SHP77 treated with DMSO at 0.1 percent for 48 hours (cell line): Measurements from ENCODE around the gene PCNX2.
A peak's percentile ranks its signal among the peaks of the same experiment; 100 is the strongest.
"Not testable (repeated sequence)": the region's sequence is repeated elsewhere in the genome, so short reads cannot be mapped to it uniquely, and the experiment has no call there.

Source experiments
- DNase-seq: peaks from one replicate; lab custom pipeline; 2025; lab: John Stamatoyannopoulos, UW

PCNX2 gene

GRCh38 chr1:233010146-233010545 lies 285.4 kb downstream of the PCNX2 start:
- no peak for DNase-seq

DNA sequence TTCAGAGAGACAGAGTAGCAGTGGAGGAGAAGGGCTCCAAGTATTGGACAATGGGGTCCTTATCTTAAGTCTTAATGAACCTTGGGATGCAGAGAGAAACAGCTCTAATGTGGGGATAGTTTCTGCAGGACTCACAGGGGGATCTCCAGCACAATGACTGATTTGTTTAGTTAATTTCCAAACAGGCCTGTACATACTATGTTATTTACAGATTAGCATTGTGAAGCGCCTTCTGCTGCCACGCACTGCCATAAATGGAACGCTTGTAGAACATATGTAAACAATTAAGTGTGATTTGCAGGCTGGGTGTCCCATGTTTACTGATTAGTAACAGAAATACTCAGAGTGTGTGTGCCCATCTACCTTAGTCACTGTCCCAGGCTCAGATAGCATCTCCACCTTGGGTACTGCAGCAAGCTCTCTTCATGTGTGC lies 289.0 kb downstream of the PCNX2 start:
- peak; percentile 7 for DNase-seq

DNA sequence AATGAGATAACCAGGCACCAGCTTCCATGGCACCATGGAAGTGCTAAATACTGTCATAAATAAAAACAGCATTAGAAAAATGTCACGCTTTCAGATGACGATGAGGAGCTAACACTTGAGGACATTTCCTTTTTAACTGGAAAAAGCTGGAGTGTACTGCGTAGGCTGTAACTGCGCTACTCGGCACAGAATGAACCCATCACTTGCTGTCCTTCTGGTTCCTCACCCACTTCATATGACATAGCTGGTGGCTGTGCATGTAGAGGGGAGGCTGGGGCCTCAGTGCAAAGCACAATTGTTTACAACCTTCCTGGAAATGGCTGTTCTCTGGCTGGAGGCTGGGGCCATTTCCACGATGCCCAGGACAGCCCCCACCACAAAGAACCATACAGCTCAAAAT lies 289.4 kb downstream of the PCNX2 start:
- DNase-seq, result no peak

DNA sequence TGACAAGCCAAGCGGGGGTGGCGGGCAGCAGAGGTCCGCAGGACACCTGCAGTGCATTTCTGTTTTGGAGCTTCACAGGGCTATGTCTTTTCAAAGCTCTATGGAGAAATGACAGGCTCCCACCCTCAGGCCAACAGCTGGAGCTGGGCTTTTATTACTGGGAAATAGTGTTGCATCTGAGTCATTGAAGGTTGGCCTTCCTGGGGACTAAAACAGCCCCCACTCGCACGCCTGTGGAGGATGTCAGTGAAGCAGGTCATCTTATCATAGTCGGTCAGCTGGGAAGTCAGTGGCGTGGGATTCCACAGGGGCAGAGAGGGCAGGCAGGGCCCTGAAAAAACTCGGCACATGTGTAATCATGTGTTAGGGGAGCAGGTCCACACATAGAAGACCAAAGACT lies 289.8 kb downstream of the PCNX2 start:
- peak; percentile 48 for DNase-seq

DNA sequence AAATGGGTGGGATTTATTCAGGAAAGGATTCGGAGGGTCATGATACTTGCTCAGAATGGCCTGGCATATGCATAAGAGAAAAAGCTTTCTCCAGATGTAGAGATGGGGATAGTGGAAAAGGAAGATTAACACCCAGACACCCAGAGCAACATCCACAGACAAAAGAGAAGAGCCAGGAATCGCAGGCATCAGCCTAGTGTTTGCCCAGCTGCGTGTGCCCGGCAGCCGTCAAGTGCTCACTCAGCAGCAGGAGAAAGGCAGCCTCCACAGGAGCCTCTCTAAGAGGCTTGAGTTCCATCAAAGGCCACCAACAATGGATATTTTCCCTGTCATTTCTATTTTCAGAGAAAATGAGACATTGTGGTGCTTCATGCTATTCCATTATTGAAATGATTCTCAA lies 290.4 kb downstream of the PCNX2 start:
- DNase-seq, result peak; percentile 89

DNA sequence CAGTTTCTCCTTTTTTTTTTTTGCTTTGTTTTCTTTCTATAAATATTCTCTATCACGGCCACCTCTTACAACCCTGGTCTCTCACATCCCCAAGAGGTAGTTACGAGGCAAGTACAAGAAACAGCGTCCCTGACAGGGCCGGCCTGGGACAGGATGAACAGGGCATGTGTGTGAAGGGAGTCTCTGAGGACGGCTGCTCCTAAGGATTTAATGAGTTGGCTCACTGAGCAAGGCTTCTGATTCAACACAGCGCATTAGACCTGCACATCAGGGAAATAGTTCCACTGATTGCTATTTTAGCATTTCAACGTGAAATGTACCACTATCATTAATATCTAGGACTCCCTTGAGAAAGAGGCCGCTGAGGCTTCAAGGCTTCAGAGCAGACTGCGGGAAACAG lies 291.1 kb downstream of the PCNX2 start:
- DNase-seq, result peak; percentile 48

DNA sequence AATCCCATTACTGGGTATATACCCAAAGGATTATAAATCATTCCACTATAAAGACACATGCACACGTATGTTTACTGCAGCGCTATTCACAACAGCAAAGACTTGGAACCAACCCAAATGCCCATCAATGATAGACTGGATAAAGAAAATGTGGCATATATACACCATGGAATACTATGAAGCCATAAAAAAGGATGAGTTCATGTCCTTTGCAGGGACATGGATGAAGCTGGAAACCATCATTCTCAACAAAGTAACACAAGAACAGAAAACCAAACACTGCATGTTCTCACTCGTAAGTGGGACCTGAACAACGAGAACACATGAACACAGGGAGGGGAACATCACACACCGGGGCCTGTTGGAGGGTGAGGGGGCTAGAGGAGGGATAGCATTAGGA lies 291.9 kb downstream of the PCNX2 start:
- DNase-seq, result not testable (repeated sequence)

DNA sequence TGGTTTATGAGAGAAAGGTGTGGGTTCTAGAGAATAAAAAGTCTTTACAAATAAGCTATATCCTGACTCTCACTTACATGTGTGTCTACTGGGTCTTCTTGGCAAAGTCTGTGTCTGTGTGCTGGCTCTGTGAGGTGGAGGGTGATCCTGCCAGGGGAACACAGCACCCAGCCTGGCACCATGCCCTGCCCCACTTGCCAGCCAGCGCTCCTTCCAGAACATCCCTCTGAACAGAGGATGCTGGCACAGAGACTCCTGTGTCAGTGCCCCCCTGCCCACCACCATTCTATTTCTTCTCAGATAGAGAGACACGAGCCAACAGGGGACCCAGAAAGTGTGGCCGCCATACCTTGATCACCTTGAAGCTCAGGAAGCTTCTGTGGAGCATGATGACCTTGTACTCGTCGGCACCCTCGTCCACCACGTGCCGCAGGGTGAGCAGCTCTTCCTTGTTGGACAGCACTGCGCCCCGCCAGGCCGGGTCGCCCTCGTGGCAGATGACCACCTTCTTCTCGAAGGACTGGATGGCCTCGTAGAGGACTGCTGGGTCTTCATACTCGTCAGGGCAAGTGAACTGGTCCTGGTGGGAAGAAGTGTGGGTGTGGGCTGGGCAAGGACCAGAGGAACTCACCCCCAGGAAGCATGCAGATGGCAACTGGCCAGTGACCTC lies 295.4 kb downstream of the PCNX2 start:
- DNase-seq, result no peak

GRCh38 chr1:232998646-232999045 lies 296.9 kb downstream of the PCNX2 start:
- no peak for DNase-seq

DNA sequence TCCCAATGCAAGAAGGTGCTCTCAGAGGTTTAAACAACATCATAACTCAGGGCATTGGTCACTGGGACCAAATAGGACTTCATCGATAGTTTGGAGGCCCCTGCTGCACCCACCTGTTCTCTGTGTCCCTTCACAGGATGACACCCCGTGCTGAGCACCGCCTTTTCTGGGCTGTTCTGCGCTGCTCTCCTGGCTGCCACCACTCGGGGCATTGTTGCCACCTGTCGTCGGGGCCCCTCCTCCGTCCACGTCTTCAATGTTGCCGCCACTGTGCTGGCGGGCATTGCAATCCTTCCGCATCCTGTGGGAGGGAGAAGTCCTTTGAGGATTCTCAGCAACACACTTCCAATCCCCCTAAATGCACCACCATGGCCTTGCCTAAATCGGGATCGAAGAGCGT lies 297.4 kb downstream of the PCNX2 start:
- DNase-seq, result no peak

- DNase-seq, result no peak
Measured at GRCh38 chr1:232996143-232996542, 299.4 kb downstream of the PCNX2 start.

DNA sequence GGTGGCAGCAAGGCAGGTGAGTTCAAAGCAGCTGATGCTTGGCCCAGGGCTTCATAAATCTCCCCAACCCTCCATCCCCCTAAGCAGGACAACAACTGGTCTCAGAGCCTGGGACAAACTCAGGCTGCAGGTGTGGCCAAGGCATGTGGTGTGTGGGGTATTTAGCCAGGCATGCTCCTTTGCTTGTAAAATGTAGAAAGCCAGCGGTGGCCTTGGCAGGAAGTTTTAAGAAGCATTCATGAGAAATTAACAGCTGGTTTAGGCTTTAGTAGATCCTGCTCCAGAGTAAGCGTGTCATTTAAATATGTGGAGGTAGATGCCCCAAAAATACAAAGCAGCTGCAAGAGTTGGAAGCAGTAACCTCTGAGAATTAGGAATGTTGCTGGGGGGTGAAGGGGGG lies 300.3 kb downstream of the PCNX2 start:
- DNase-seq, result no peak

GRCh38 chr1:232993555-232993954 lies 302.0 kb downstream of the PCNX2 start:
- DNase-seq, result no peak

DNA sequence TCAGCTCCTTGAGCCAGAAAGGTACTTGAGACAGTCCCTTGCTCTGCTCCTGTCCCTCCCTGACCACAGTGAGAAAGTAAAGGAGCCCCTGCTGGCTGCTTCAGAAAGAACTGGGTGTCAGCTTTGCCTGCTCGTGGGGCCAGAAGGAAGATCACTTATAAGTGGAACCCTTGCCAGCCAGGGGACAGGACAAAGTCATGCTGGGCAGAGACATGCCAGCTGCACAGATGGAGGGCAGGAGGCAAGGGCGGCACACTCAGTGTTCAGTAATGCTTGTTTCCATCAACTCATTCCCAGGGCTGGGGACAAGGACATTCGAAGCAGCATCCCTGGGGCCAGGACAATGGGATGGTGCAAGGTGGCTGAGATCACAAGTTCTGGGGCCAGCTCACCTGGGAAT lies 303.3 kb downstream of the PCNX2 start:
- no peak for DNase-seq

GRCh38 chr1:232991238-232991637 lies 304.3 kb downstream of the PCNX2 start:
- no peak for DNase-seq

- DNase-seq, result no peak
Measured at GRCh38 chr1:232990176-232991128, 305.1 kb downstream of the PCNX2 start.

DNA sequence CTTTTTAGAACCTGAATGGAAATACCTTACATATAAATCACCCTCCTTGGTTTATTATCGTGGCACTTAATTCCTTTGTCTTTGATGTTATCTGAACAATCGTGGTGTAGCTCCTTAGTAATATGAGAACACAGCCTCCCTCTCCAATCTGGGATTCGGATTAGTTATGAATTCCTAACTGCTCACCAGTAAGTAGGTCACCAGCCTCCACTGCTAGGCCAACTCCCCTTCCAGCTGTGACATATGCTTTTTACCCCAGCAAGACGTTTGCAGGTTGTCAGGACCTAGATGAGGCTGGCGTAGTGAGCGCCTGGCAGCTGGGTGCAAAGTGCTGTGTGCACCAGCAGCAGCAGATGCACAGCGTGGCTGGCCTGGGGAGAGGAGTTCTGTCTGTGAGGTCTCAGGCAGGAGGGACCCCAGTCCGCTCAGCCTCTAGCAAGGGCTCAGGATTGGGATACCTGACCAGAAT lies 306.9 kb downstream of the PCNX2 start:
- no peak for DNase-seq

DNA sequence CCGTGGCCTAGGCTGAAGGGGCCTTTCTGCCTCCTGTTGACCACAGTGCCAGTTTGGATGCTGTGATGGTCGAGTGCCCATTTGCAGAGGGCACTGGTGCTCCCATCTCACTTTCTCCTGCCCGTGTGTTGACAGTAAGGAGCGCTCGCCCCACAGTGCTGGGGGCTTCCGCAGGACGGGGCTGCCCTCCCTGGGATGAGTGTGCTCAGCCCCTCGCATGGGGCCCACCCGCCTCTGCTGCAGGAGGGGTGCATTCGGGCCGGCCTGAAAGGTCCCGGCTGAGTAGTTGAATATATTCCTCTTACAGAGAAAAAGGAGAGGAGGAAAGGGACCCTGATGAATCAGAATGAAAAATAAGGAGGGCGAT lies 307.8 kb downstream of the PCNX2 start:
- DNase-seq, result no peak

DNA sequence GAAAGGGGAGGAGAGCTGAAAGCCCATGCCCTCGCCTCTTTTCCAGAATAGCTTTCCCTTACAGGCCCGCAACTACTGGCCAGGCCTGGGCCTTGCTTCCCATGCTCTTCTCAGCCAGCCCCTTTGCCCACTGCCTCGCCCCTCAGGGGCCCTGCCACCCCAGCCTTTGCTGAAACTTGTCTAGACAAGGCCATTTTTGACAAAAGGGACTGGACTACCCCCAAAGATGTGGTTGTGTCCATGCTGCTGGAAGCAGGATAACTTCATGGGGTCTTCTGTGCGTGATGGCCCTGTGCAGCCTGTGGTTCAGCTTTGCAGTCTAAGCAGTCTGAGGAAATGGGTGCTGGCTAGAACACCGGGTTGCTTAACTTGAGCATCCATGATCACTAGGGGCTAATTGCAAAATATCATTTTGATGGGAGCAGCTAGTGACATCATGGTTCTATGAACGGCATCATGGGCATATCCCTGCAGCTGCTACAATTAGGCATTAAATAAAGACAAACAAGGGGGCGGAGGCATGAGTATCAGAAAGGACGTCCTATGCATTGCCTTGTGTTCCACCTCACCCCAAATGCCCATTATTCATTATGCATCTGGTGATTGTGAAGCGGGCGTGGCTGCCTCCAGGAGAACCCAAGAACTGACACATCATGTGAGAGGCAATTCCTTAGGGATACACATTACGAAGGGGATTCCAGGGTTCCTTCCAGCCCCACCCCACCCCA lies 308.3 kb downstream of the PCNX2 start:
- no peak for DNase-seq

DNA sequence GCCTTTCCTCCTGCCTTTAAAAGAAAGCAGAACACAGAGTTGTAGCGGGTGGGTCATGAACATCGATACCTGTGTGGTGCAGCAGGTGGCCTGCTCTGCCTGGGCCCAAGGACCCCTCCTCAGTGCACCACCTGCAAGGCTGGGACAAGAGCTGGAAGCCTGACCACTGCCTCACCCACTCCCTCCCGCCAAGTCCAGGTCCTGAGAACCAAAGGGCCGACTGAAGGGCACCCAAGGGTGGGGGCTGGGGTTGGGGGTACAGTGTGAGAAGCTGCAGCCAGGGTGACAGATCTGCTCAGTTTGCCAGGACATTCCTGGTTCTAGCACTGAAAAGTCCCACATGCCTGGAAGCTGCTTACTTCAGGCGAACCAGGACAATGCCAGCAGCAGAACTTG lies 309.0 kb downstream of the PCNX2 start:
- no peak for DNase-seq

GRCh38 chr1:232985882-232986526 lies 309.5 kb downstream of the PCNX2 start:
- no peak for DNase-seq
